HG03520 (cell line): Measurements from ENCODE around the gene TXK.

Source experiments
- ATAC-seq: cut with Tn5 transposase; IDR thresholded peaks from one replicate; pipeline ENCODE4 v1.9.1; 2021; ENCODE audit warnings: mild to moderate bottlenecking, moderate library complexity; ENCODE audit not compliant: unreplicated experiment

Gene TXK

GRCh38 chr4:48138511-48138910 lies 4.5 kb upstream of the TXK start:
- ATAC-seq, result no peak

GRCh38 chr4:48137846-48138245 lies 3.8 kb upstream of the TXK start:
- ATAC-seq, result no peak

GRCh38 chr4:48133669-48134068 lies 381 bp downstream of the TXK start:
- no peak for ATAC-seq

GRCh38 chr4:48131736-48132135 lies 2.3 kb downstream of the TXK start:
- ATAC-seq, result no peak

GRCh38 chr4:48130100-48130499 lies 4.0 kb downstream of the TXK start:
- no peak for ATAC-seq

GRCh38 chr4:48129307-48130014 lies 4.6 kb downstream of the TXK start:
- ATAC-seq, result no peak

- ATAC-seq, result peak; percentile 88
Measured at GRCh38 chr4:48127682-48128404, 6.2 kb downstream of the TXK start.

- no peak for ATAC-seq
Measured at GRCh38 chr4:48127231-48127630, 6.8 kb downstream of the TXK start.

GRCh38 chr4:48126621-48127020 lies 7.4 kb downstream of the TXK start:
- ATAC-seq, result no peak

GRCh38 chr4:48124870-48125269 lies 9.2 kb downstream of the TXK start:
- no peak for ATAC-seq

GRCh38 chr4:48122756-48123155 lies 11.3 kb downstream of the TXK start:
- no peak for ATAC-seq

- ATAC-seq, result no peak
Measured at GRCh38 chr4:48121180-48121579, 12.9 kb downstream of the TXK start.

GRCh38 chr4:48120132-48120531 lies 13.9 kb downstream of the TXK start:
- no peak for ATAC-seq

- no peak for ATAC-seq
Measured at GRCh38 chr4:48119646-48120045, 14.4 kb downstream of the TXK start.

GRCh38 chr4:48118081-48118480 lies 16.0 kb downstream of the TXK start:
- ATAC-seq, result no peak

- no peak for ATAC-seq
Measured at GRCh38 chr4:48116582-48116981, 17.5 kb downstream of the TXK start.

GRCh38 chr4:48114412-48114811 lies 19.6 kb downstream of the TXK start:
- no peak for ATAC-seq

GRCh38 chr4:48112017-48112667 lies 21.9 kb downstream of the TXK start:
- ATAC-seq, result no peak

GRCh38 chr4:48110452-48110978 lies 23.5 kb downstream of the TXK start:
- no peak for ATAC-seq

- peak; percentile 66 for ATAC-seq
Measured at GRCh38 chr4:48109413-48110263, 24.4 kb downstream of the TXK start.
